Measurements from ENCODE around the gene ATP8B3. TPM values are rescaled to one million over a fixed set of nuclear protein-coding genes. Genes with fewer than 3 reads are reported as not detected.

Gene ATP8B3
- total RNA-seq, 1 experiment from 2014 or later, result 9.6 TPM

DNA sequence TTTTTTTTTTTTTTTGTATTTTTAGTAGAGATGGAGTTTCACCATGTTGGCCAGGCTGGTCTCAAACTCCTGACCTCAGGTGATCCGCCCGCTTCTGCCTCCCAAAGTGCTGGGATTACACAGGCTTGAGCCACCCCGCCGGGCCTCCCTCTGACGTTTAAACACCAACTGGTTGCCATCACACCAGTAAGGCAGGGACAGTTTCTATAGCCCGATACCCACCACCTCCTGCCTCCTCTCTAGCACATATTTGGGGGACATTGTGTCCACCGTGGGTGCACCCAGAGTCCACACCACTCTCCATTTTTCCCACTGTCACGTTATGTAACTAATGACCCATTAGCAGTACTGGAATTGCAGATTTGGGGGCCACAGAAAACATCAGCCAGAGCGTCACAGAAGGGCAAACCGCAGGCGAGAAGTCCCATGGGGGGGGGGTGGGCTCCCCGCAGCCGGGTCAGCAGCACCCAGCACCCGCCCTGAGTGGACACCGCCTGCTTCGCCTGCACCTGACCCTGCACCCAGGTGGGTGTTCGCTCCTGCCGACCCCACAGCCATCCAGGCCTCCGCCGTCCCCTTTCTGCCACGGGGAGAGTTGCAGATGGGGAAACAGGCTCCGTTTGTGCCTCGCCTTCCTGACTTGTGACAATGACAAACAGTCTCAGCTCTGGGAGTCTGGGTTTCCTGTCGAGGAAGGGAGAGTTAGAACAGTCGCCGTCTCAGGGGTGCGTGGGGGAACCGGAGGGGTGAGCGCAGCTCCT lies 55.2 kb downstream of the ATP8B3 start:
- Histone ChIP-seq H2BK15ac (ENCODE audit: low read depth, low read length) (no peak overlapping the region; the same call in 1 of the 2 replicates), H2BK12ac (ENCODE audit: insufficient read length, low read depth, low read length) (no peak overlapping the region), H3K9me3 (ENCODE audit: control insufficient read depth, low read depth, low read length) (no peaks in the 10 kb centered on the region), H3K18ac (ENCODE audit: insufficient read length, low read depth, low read length) (no peak overlapping the region), H4K20me1 (ENCODE audit: control insufficient read depth, insufficient read depth, insufficient read length) (no peaks in the 10 kb centered on the region), H3K9ac (ENCODE audit: extremely low read depth, insufficient read length, low read length) (no peak overlapping the region), H3K4me1 (ENCODE audit: insufficient read depth, low read length) (no peaks in the 10 kb centered on the region), H3K23ac (ENCODE audit: insufficient read length, low read depth, low read length) (no peak overlapping the region), H3T11ph (ENCODE audit: low read length) (no peak overlapping the region), H3K23me2 (ENCODE audit: insufficient read length, low read depth, low read length, poor library complexity, severe bottlenecking) (no peaks in the 10 kb centered on the region), H3K27me3 (ENCODE audit: insufficient read depth, low read length) (peaks cover 90% of the 10 kb centered on the region), H3K79me2 (ENCODE audit: insufficient read depth, low read length) (no peaks in the 10 kb centered on the region), H3K4ac (ENCODE audit: low read depth, low read length) (no peak overlapping the region), H4K8ac (replicated peaks; ENCODE audit: insufficient read length, low read depth, low read length) (no peak overlapping the region), H3K79me1 (ENCODE audit: insufficient read depth, low read depth, low read length, poor library complexity, severe bottlenecking) (no peaks in the 10 kb centered on the region), H2BK20ac (ENCODE audit: low read depth, low read length, poor library complexity, severe bottlenecking) (no peak overlapping the region), H3K56ac (ENCODE audit: insufficient read length, low read depth, low read length) (no peak overlapping the region), H3K4me2 (ENCODE audit: insufficient read depth, insufficient read length, low read length) (no peak overlapping the region), H3K27ac (ENCODE audit: insufficient read length, low read depth, low read length) (no peak overlapping the region), H3K14ac (ENCODE audit: insufficient read depth, low read length) (no peak overlapping the region), H2AK5ac (ENCODE audit: insufficient read length, low read length) (no peak overlapping the region), H2AFZ (ENCODE audit: low read length) (no peak overlapping the region), H4K91ac (ENCODE audit: insufficient read length, low read depth, low read length) (no peak overlapping the region), H2BK120ac (ENCODE audit: low read depth, low read length, poor library complexity, severe bottlenecking) (no peak overlapping the region), H2BK5ac (ENCODE audit: insufficient read length, low read length) (no peak overlapping the region), H4K5ac (ENCODE audit: insufficient read length, low read depth, low read length) (no peak overlapping the region)
- H3K27ac Mint-ChIP-seq, result no peak overlapping the region
- no peaks in the 10 kb centered on the region; a peak in 1 of 7 replicates for H3K36me3 Mint-ChIP-seq (ENCODE audit: insufficient read depth in 1 of 3, low read depth in 3 of 3)
- no peak for TF ChIP-seq CTCF (conservative IDR thresholded peaks at IDR 0.05)
- no peak for DNase-seq
- peaks cover 2 to 6% of the 10 kb centered on the region in 2 experiments; a peak in 3 of 5 replicates for H3K9me3 Mint-ChIP-seq
- peaks cover 2 to 31% of the 10 kb centered on the region in 2 experiments for H3K4me1 Mint-ChIP-seq
- H3K27me3 Mint-ChIP-seq (ENCODE audit: low read depth), result peaks cover 90% of the 10 kb centered on the region
- H3K4me3 Mint-ChIP-seq, result peak overlapping the region in 1 of 2 experiments; percentile 69; a peak in 3 of 5 replicates
- WGBS (ENCODE audit: extremely low coverage, insufficient read length, low lambda C conversion rate), result no CpG with 5 or more reads among the region's 29 CpGs

Measured in H9 (cell line).